HCT116 (cell line): ENCODE data around the gene CRADD.

Experiments
- CEBPB ChIP-seq: IDR thresholded peaks from 2 replicates; pipeline ENCODE4 v1.6.1; 2012; ENCODE audit warnings: low read depth
- EGR1 ChIP-seq: IDR thresholded peaks from 2 replicates; pipeline ENCODE4 v1.6.1; 2012; ENCODE audit warnings: low read depth
- EZH2 ChIP-seq: fragments of 200-600 bp; sonication (generic); IDR thresholded peaks from 2 replicates; pipeline ENCODE4 v1.6.1; 2017; ENCODE audit warnings: antibody characterized with exemption, mixed run types
- EZH2phosphoT487 ChIP-seq: fragments of 200-600 bp; IDR thresholded peaks from 2 replicates; pipeline ENCODE4 v1.6.1; 2018; ENCODE audit warnings: antibody characterized with exemption, borderline replicate concordance
- MAX ChIP-seq: IDR thresholded peaks from 2 replicates; pipeline ENCODE4 v1.6.1; 2012
- POLR2A ChIP-seq: IDR thresholded peaks from 2 replicates; pipeline ENCODE4 v1.7.0; 2011; ENCODE audit warnings: borderline replicate concordance; ENCODE audit not compliant: insufficient read depth, insufficient read length; ENCODE audit errors: extremely low read depth
- REST ChIP-seq: IDR thresholded peaks from 2 replicates; pipeline ENCODE4 v1.6.1; 2012; ENCODE audit warnings: low read depth
- SP1 ChIP-seq: IDR thresholded peaks from 2 replicates; pipeline ENCODE4 v1.6.1; 2012; ENCODE audit warnings: low read depth
- SRF ChIP-seq: IDR thresholded peaks from 2 replicates; pipeline ENCODE4 v1.6.1; 2012; ENCODE audit warnings: low read depth
- TCF7L2 ChIP-seq: IDR thresholded peaks from 2 replicates; pipeline ENCODE4 v1.7.0; 2011; ENCODE audit warnings: borderline replicate concordance, inconsistent platforms; ENCODE audit not compliant: insufficient read depth, insufficient read length; ENCODE audit errors: extremely low read depth
- YY1 ChIP-seq: IDR thresholded peaks from 2 replicates; pipeline ENCODE4 v1.6.1; 2011; ENCODE audit warnings: low read length, low read depth, moderate library complexity, mild to moderate bottlenecking; ENCODE audit not compliant: insufficient replicate concordance; ENCODE audit errors: extremely low read depth
- ZNF274 ChIP-seq: fragments of 200-500 bp; sonication (Bioruptor generic); IDR thresholded peaks from 2 replicates; pipeline ENCODE4 v1.6.1; 2014; ENCODE audit warnings: mild to moderate bottlenecking, low read depth, low read length, inconsistent platforms
- TF ChIP-seq, protein P1 (sequence below), 3 experiments: fragments of 200-600 bp in 1 of 3; sonication (generic) in 1 of 3; IDR thresholded peaks in 2 of 3; conservative IDR thresholded peaks in 1 of 3; 2 replicates each; pipeline ENCODE4 v1.5.1; 2012 to 2017; ENCODE audit warnings: low read depth in 2 of 3, low read length in 2 of 3, antibody characterized with exemption in 1 of 3, borderline replicate concordance in 1 of 3, control low read depth in 1 of 3, mild to moderate bottlenecking in 1 of 3, mixed read lengths in 1 of 3, mixed run types in 1 of 3, moderate library complexity in 1 of 3; ENCODE audit not compliant: insufficient read depth in 1 of 3

- TF ChIP-seq EZH2 (no peak), POLR2A (no peak), CEBPB (no peak), TCF7L2 (no peak), ZNF274 (no peak), MAX (no peak), SP1 (no peak), EZH2phosphoT487 (no peak), EGR1 (no peak), REST (no peak), SRF (no peak), YY1 (no peak)
- TF ChIP-seq, protein P1, sequence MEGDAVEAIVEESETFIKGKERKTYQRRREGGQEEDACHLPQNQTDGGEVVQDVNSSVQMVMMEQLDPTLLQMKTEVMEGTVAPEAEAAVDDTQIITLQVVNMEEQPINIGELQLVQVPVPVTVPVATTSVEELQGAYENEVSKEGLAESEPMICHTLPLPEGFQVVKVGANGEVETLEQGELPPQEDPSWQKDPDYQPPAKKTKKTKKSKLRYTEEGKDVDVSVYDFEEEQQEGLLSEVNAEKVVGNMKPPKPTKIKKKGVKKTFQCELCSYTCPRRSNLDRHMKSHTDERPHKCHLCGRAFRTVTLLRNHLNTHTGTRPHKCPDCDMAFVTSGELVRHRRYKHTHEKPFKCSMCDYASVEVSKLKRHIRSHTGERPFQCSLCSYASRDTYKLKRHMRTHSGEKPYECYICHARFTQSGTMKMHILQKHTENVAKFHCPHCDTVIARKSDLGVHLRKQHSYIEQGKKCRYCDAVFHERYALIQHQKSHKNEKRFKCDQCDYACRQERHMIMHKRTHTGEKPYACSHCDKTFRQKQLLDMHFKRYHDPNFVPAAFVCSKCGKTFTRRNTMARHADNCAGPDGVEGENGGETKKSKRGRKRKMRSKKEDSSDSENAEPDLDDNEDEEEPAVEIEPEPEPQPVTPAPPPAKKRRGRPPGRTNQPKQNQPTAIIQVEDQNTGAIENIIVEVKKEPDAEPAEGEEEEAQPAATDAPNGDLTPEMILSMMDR (IDR thresholded peaks at IDR 0.05 in 2 of 3, conservative IDR thresholded peaks at IDR 0.05 in 1 of 3; ENCODE audit: borderline replicate concordance in 1 of 3, insufficient read depth in 1 of 3, low read depth in 2 of 3, low read length in 2 of 3): peak; percentile 42 to 63 (median 53); a peak in 5 of 6 replicates
Observed at GRCh38 chr12:93766796-93767523, 89.8 kb downstream of the CRADD start.
